Glutamatergic neuron (in vitro differentiated cells): ENCODE results near the gene CDC27. TPM values are rescaled to one million over a fixed set of nuclear protein-coding genes. Genes with fewer than 3 reads are reported as not detected.
"Not testable (repeated sequence)": the region's sequence is repeated elsewhere in the genome, so short reads cannot be mapped to it uniquely, and the experiment has no call there.

Experiments
- DNase-seq: peaks from one replicate; pipeline ENCODE4 v3.0.0; 2022
- H3K27ac Mint-ChIP-seq: one replicate; pipeline ENCODE4 v1.8.0; 2020; ENCODE audit warnings: mild to moderate bottlenecking, mixed read lengths, inconsistent platforms; ENCODE audit not compliant: unreplicated experiment
- H3K27me3 Mint-ChIP-seq: one replicate; pipeline ENCODE4 v1.8.0; 2020; ENCODE audit warnings: mild to moderate bottlenecking, moderate library complexity, mixed read lengths, inconsistent platforms; ENCODE audit not compliant: unreplicated experiment
- H3K36me3 Mint-ChIP-seq: one replicate; pipeline ENCODE4 v1.8.0; 2020; ENCODE audit warnings: mild to moderate bottlenecking, mixed read lengths, inconsistent platforms; ENCODE audit not compliant: unreplicated experiment
- H3K4me1 Mint-ChIP-seq: one replicate; pipeline ENCODE4 v1.8.0; 2020; ENCODE audit warnings: mild to moderate bottlenecking, low read depth, mixed read lengths, inconsistent platforms; ENCODE audit not compliant: unreplicated experiment
- H3K4me3 Mint-ChIP-seq: one replicate; pipeline ENCODE4 v1.8.0; 2020; ENCODE audit warnings: mild to moderate bottlenecking, mixed read lengths, inconsistent platforms; ENCODE audit not compliant: unreplicated experiment
- H3K9me3 Mint-ChIP-seq: one replicate; pipeline ENCODE4 v1.8.0; 2020; ENCODE audit warnings: mild to moderate bottlenecking, moderate library complexity, mixed read lengths, inconsistent platforms; ENCODE audit not compliant: unreplicated experiment
- total RNA-seq: library from RNA; stranded (reverse); fragmentation: NEBNext Ultra II Directional; extraction: Animal tissue kit (Norgen Biotek cat#: 25700); gene quantifications from one replicate; pipeline ENCODE4 v1.2.1, GENCODE V29; 2021; ENCODE audit not compliant: unreplicated experiment
- TF ChIP-seq, protein P1 (sequence below): fragments of 200-600 bp; sonication (generic); IDR thresholded peaks from one replicate; pipeline ENCODE4 v1.5.0; 2021; ENCODE audit not compliant: partially characterized antibody, unreplicated experiment

Gene CDC27
- total RNA-seq, 1 donor from 2014 or later = 94.6 TPM

GRCh38 chr17:47188271-47188875 lies 722 bp downstream of the CDC27 start:
- no peak for DNase-seq
- Mint-ChIP-seq H3K4me3 (peak overlapping the region; percentile 94), H3K27ac (peak overlapping the region; percentile 91), H3K9me3 (no peaks in the 10 kb centered on the region), H3K4me1 (peaks cover 16% of the 10 kb centered on the region), H3K36me3 (no peaks in the 10 kb centered on the region), H3K27me3 (peaks cover 5% of the 10 kb centered on the region)
- TF ChIP-seq, protein P1, sequence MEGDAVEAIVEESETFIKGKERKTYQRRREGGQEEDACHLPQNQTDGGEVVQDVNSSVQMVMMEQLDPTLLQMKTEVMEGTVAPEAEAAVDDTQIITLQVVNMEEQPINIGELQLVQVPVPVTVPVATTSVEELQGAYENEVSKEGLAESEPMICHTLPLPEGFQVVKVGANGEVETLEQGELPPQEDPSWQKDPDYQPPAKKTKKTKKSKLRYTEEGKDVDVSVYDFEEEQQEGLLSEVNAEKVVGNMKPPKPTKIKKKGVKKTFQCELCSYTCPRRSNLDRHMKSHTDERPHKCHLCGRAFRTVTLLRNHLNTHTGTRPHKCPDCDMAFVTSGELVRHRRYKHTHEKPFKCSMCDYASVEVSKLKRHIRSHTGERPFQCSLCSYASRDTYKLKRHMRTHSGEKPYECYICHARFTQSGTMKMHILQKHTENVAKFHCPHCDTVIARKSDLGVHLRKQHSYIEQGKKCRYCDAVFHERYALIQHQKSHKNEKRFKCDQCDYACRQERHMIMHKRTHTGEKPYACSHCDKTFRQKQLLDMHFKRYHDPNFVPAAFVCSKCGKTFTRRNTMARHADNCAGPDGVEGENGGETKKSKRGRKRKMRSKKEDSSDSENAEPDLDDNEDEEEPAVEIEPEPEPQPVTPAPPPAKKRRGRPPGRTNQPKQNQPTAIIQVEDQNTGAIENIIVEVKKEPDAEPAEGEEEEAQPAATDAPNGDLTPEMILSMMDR = no peak

GRCh38 chr17:47184681-47185080 lies 4.4 kb downstream of the CDC27 start:
- Mint-ChIP-seq H3K27ac (no peak overlapping the region), H3K4me3 (no peak overlapping the region), H3K36me3 (no peaks in the 10 kb centered on the region), H3K4me1 (peaks cover 19% of the 10 kb centered on the region), H3K9me3 (no peaks in the 10 kb centered on the region), H3K27me3 (peaks cover 1% of the 10 kb centered on the region)
- TF ChIP-seq, protein P1 = no peak
- DNase-seq = no peak

GRCh38 chr17:47180988-47181387 lies 8.1 kb downstream of the CDC27 start:
- H3K9me3 Mint-ChIP-seq, H3K27me3 Mint-ChIP-seq, H3K36me3 Mint-ChIP-seq, DNase-seq, H3K27ac Mint-ChIP-seq, H3K4me3 Mint-ChIP-seq: not testable (repeated sequence)
- H3K4me1 Mint-ChIP-seq = peaks cover 17% of the 10 kb centered on the region

GRCh38 chr17:47180337-47180736 lies 8.8 kb downstream of the CDC27 start:
- Mint-ChIP-seq H3K36me3 (no peaks in the 10 kb centered on the region), H3K27me3 (peaks cover 1% of the 10 kb centered on the region), H3K4me3 (no peak overlapping the region), H3K4me1 (peaks cover 15% of the 10 kb centered on the region), H3K27ac (no peak overlapping the region), H3K9me3 (no peaks in the 10 kb centered on the region)
- TF ChIP-seq, protein P1 = no peak
- DNase-seq = no peak

DNA sequence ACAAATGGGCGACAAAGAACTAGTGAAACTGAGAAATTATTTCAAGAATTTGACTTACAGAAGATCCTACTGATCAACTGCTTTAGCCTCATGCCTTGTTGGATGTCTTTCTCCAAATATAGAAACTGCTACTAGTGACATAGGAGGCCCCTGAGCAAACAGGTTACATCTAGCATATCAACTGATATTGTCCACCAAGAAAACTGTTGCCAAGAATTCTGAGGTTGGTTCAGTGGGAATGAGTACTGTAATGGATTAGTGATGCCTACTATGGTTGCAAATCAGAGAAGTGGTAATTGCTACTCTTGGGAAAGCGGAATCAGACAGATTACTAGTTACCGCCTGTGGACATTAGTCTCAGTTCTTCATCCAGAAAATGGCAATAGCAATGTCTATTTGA lies 10.0 kb downstream of the CDC27 start:
- peaks cover 9% of the 10 kb centered on the region for H3K4me1 Mint-ChIP-seq
- no peak overlapping the region for H3K27ac Mint-ChIP-seq
- H3K27me3 Mint-ChIP-seq = peaks cover 1% of the 10 kb centered on the region
- TF ChIP-seq, protein P1 = no peak
- H3K9me3 Mint-ChIP-seq = no peaks in the 10 kb centered on the region
- H3K36me3 Mint-ChIP-seq = no peaks in the 10 kb centered on the region
- no peak for DNase-seq
- H3K4me3 Mint-ChIP-seq = no peak overlapping the region

DNA sequence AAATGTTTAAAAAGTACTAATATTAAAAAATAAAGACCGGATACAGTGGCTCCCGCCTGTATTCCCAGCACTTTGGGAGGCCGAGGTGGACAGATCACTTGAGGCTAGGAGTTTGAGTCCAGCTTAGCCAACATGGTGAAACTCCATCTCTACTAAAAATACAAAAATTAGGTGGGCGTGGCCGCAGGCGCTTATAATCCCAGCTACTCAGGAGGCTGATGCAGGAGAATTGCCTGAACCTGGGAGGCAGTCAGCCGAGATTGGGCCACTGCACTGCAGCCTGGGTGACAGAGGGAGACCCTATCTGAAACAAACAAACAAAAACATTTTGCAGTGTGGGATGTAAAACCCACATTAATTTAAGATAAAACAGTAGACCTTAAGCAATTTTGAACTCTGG lies 11.8 kb downstream of the CDC27 start:
- Mint-ChIP-seq H3K4me3 (no peak overlapping the region), H3K27ac (no peak overlapping the region), H3K9me3 (no peaks in the 10 kb centered on the region), H3K4me1 (peaks cover 4% of the 10 kb centered on the region), H3K36me3 (no peaks in the 10 kb centered on the region), H3K27me3 (peaks cover under 1% of the 10 kb centered on the region)
- TF ChIP-seq, protein P1 = no peak
- DNase-seq = no peak
